ENCODE results near the gene PLCXD1. TPM values are rescaled to one million over a fixed set of nuclear protein-coding genes. Genes with fewer than 3 reads are reported as not detected.
"Not testable (repeated sequence)": the region's sequence is repeated elsewhere in the genome, so short reads cannot be mapped to it uniquely, and the experiment has no call there.

Gene PLCXD1
- total RNA-seq, 2 donors from 2014 or later = 52.2 to 72.0 TPM

- Mint-ChIP-seq H3K4me3 (no peak overlapping the region), H3K9me3 (peaks cover 0 to 2% of the 10 kb centered on the region in 2 donors), H3K27ac (no peak overlapping the region), H3K36me3 (ENCODE audit: insufficient read depth in 2 of 2) (peaks cover 5 to 10% of the 10 kb centered on the region in 2 donors), H3K27me3 (ENCODE audit: low read depth) (no peaks in the 10 kb centered on the region), H3K4me1 (ENCODE audit: low read depth) (no peaks in the 10 kb centered on the region)
- ATAC-seq (replicated peaks in 1 of 2) = no peak
- DNase-seq = no peak
Observed at GRCh38 chrX:341541-342101, 60.4 kb downstream of the PLCXD1 start.

GRCh38 chrX:344371-344901 is 63.3 kb downstream of the PLCXD1 start:
- Mint-ChIP-seq H3K4me1 (ENCODE audit: low read depth) (no peaks in the 10 kb centered on the region), H3K27ac (no peak overlapping the region), H3K9me3 (peaks cover 0 to 2% of the 10 kb centered on the region in 2 donors), H3K4me3 (no peak overlapping the region), H3K36me3 (ENCODE audit: insufficient read depth in 2 of 2) (peaks cover 4 to 5% of the 10 kb centered on the region in 2 donors), H3K27me3 (ENCODE audit: low read depth) (no peaks in the 10 kb centered on the region)
- ATAC-seq (replicated peaks in 1 of 2) (no peak), DNase-seq (no peak)

DNA sequence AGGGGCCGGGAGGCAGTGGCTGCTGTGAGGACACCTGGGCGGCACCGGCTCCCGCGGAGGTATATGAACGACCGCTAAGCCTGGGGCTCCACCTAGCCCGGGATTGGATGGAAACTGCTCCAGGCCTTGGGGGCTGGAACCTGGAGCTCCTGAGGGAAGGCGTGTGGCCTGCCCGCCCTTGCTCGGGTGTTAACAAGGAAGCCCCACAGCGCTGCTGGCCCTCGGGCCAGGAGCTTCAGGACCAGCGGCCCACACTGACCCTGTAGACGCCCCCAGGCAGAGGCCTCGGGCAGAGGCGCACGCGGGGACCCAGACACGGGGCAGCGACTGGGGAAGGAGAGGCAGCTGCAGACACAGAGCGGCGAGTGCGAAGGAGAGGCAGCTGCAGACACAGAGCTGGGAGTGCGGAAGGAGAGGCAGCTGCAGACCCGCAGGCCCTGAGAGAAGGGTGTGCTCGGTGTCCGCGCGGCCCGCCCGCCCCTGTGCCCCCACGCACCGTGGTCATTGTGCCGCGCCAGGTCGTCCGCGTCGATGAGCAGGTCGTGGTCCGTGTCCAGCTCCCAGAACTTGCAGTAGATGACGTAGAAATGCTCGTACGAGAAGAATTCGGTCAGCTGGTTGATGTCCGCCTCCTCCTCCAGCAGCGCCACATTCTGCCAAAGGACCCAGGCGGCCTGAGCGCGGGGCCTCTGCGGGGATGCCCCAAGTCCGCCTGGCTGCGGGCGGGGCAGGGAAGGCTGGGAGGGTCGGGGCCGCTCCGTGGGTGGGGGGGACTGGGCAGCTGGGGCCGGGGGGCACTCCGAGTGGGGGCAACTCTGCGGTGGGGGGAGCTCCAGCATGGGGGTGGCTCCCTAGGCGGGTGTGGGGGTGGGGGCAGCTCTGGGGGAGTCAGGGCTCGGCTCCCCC is 64.1 kb downstream of the PLCXD1 start:
- no peaks in the 10 kb centered on the region for H3K4me1 Mint-ChIP-seq (ENCODE audit: low read depth)
- H3K27me3 Mint-ChIP-seq (ENCODE audit: low read depth) = no peaks in the 10 kb centered on the region
- H3K27ac Mint-ChIP-seq = no peak overlapping the region
- ATAC-seq (replicated peaks in 1 of 2) = no peak
- H3K9me3 Mint-ChIP-seq = peaks cover 0 to 2% of the 10 kb centered on the region in 2 donors
- no peak overlapping the region for H3K4me3 Mint-ChIP-seq
- no peak for DNase-seq
- peaks cover 4 to 5% of the 10 kb centered on the region in 2 donors for H3K36me3 Mint-ChIP-seq (ENCODE audit: insufficient read depth in 2 of 2)

- no peak for DNase-seq
- Mint-ChIP-seq H3K27me3 (ENCODE audit: low read depth) (no peaks in the 10 kb centered on the region), H3K9me3 (peaks cover 0 to 2% of the 10 kb centered on the region in 2 donors), H3K4me1 (ENCODE audit: low read depth) (no peaks in the 10 kb centered on the region), H3K27ac (no peak overlapping the region), H3K36me3 (ENCODE audit: insufficient read depth in 2 of 2) (peaks cover 4% of the 10 kb centered on the region in 2 donors), H3K4me3 (no peak overlapping the region)
- no peak for ATAC-seq (replicated peaks in 1 of 2)
Observed at GRCh38 chrX:346034-346813, 65.0 kb downstream of the PLCXD1 start.

DNA sequence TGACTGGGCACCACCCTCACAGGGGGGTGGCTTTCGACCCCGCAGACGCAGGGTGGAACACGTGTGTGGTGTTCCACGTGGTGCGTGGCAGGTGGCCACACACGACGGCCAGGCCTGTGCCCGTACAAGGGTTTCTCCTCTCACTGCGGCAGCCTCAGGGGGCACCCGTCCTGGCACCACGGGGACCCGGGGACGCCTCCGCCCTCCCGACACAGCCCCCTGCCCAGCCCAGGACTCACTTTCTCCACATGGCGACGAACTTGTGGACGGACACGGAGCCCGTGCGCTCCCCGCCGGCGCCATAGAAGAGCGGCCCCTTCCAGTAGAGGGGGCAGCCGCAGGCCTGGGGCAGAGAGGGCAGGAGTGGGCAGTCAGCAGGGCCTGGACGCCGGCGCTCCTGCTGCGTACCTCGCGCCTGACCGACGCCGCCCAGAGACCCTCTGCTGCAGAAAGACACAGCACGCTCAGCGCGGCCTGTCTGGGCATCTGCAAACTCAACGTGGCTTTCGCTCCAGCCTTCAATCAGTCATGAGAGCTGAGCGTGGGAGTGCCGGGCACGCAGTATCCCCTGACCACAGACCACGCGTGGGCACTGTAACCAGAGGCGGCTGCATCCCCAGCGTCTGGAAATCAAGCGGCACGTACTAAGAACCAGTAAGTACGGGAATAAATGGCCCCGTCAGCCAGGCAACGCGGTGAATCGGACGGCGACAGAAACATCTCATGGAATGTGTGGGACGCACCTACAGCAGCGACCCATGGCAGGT is 66.4 kb downstream of the PLCXD1 start:
- Mint-ChIP-seq H3K4me3 (no peak overlapping the region), H3K4me1 (ENCODE audit: low read depth) (no peaks in the 10 kb centered on the region), H3K27ac (no peak overlapping the region), H3K9me3 (no peaks in the 10 kb centered on the region), H3K36me3 (ENCODE audit: insufficient read depth in 2 of 2) (no peaks in the 10 kb centered on the region), H3K27me3 (ENCODE audit: low read depth) (no peaks in the 10 kb centered on the region)
- no peak for ATAC-seq (replicated peaks in 1 of 2)
- DNase-seq = no peak

GRCh38 chrX:348461-349117 is 67.4 kb downstream of the PLCXD1 start:
- no peaks in the 10 kb centered on the region for H3K27me3 Mint-ChIP-seq (ENCODE audit: low read depth)
- no peaks in the 10 kb centered on the region for H3K4me1 Mint-ChIP-seq (ENCODE audit: low read depth)
- no peak for ATAC-seq (replicated peaks in 1 of 2)
- no peak for DNase-seq
- H3K36me3 Mint-ChIP-seq (ENCODE audit: insufficient read depth in 2 of 2) = no peaks in the 10 kb centered on the region
- H3K4me3 Mint-ChIP-seq = no peak overlapping the region
- H3K9me3 Mint-ChIP-seq = no peaks in the 10 kb centered on the region
- H3K27ac Mint-ChIP-seq = no peak overlapping the region

DNA sequence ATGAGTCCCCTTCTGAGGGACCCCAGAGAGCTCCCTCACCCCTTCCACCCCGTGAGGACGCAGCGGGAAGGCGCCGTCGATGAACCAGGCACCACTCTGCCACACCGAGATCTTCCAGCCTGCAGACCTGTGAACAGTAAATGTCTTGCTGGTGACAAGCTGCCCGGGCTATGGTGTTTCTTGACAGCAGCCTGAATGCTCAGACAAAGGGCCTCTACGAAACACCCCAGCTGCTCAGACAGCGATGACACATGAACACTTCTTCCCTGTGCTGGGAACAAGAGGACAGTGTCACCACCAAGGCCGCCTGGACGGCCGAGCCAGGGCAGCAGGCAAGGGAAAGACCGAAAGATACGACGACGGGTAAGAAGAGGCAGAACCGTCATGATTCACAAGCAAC is 68.0 kb downstream of the PLCXD1 start:
- no peaks in the 10 kb centered on the region for H3K27me3 Mint-ChIP-seq (ENCODE audit: low read depth)
- H3K27ac Mint-ChIP-seq = no peak overlapping the region
- no peak overlapping the region for H3K4me3 Mint-ChIP-seq
- H3K9me3 Mint-ChIP-seq = no peaks in the 10 kb centered on the region
- ATAC-seq (replicated peaks in 1 of 2) (no peak), DNase-seq (no peak)
- no peaks in the 10 kb centered on the region for H3K36me3 Mint-ChIP-seq (ENCODE audit: insufficient read depth in 2 of 2)
- no peaks in the 10 kb centered on the region for H3K4me1 Mint-ChIP-seq (ENCODE audit: low read depth)

DNA sequence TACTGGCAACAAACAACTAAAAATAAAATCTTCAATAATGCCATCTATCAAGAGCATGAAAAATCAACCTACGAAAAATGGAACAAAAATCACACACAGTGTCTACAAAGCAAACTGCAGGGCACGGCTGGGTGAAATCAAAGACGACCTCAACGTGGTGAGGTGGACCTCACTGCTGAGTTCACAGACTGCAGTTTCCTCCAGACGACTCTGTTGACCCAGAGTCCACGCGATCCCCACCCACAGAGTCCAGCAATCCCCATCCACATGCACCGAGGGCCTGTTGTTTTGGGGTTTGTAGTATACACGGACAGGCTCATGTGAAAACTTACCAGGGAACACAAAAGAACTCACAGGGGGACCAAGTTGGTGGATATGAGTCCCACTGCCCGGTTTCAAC is 68.5 kb downstream of the PLCXD1 start:
- Mint-ChIP-seq H3K36me3 (ENCODE audit: insufficient read depth in 2 of 2) (no peaks in the 10 kb centered on the region), H3K27ac (no peak overlapping the region), H3K4me3 (no peak overlapping the region), H3K9me3 (no peaks in the 10 kb centered on the region), H3K27me3 (ENCODE audit: low read depth) (no peaks in the 10 kb centered on the region), H3K4me1 (ENCODE audit: low read depth) (no peaks in the 10 kb centered on the region)
- DNase-seq = no peak
- ATAC-seq (replicated peaks in 1 of 2) = no peak

DNA sequence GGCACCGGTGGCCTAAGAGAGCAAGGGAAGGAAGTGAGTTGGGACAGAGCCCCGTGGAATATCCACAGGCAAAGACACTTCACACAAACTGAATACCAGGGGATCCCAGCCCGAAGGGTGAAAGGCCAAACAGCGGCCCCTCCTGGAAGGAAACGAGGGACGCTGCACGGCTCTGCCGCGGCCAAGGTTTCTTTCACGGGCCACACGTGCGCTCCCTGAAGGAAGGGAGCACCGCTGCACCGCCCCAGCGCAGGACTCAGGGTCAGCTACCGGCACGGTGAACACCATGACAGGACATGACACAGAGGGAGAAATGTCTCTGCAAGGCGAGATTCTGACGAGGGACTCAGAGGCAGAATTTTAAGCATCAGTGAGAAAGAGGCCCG is 69.0 kb downstream of the PLCXD1 start:
- no peak for ATAC-seq (replicated peaks in 1 of 2)
- no peaks in the 10 kb centered on the region for H3K9me3 Mint-ChIP-seq
- no peak overlapping the region for H3K4me3 Mint-ChIP-seq
- H3K36me3 Mint-ChIP-seq (ENCODE audit: insufficient read depth in 2 of 2) = peaks cover 0 to under 1% of the 10 kb centered on the region in 2 donors
- no peaks in the 10 kb centered on the region for H3K4me1 Mint-ChIP-seq (ENCODE audit: low read depth)
- no peak overlapping the region for H3K27ac Mint-ChIP-seq
- no peak for DNase-seq
- H3K27me3 Mint-ChIP-seq (ENCODE audit: low read depth) = no peaks in the 10 kb centered on the region

GRCh38 chrX:350534-351323 is 69.5 kb downstream of the PLCXD1 start:
- H3K27me3 Mint-ChIP-seq (ENCODE audit: low read depth) = no peaks in the 10 kb centered on the region
- no peak overlapping the region for H3K27ac Mint-ChIP-seq
- no peaks in the 10 kb centered on the region for H3K4me1 Mint-ChIP-seq (ENCODE audit: low read depth)
- H3K9me3 Mint-ChIP-seq = no peaks in the 10 kb centered on the region
- H3K4me3 Mint-ChIP-seq = no peak overlapping the region
- H3K36me3 Mint-ChIP-seq (ENCODE audit: insufficient read depth in 2 of 2) = peaks cover 2 to 3% of the 10 kb centered on the region in 2 donors
- DNase-seq = no peak
- no peak for ATAC-seq (replicated peaks in 1 of 2)

DNA sequence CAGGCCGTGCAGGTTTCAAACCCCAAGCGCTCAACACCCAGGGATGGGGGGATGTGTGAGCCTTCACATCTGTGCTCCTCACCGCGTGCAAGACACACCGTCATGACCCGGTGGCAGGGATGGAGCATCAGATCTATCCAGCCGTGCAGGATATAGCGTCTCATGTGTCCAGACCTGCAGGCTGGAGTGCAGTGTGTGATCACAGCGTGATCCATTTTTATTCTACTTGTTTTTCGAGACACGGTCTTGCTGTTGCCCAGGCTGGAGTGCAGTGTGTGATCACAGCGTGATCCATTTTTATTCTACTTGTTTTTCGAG is 70.1 kb downstream of the PLCXD1 start:
- ATAC-seq (replicated peaks in 1 of 2); DNase-seq; H3K27ac Mint-ChIP-seq; H3K4me1 Mint-ChIP-seq (ENCODE audit: low read depth); H3K36me3 Mint-ChIP-seq (ENCODE audit: insufficient read depth in 2 of 2); H3K9me3 Mint-ChIP-seq; H3K4me3 Mint-ChIP-seq; H3K27me3 Mint-ChIP-seq (ENCODE audit: low read depth): not testable (repeated sequence)

DNA sequence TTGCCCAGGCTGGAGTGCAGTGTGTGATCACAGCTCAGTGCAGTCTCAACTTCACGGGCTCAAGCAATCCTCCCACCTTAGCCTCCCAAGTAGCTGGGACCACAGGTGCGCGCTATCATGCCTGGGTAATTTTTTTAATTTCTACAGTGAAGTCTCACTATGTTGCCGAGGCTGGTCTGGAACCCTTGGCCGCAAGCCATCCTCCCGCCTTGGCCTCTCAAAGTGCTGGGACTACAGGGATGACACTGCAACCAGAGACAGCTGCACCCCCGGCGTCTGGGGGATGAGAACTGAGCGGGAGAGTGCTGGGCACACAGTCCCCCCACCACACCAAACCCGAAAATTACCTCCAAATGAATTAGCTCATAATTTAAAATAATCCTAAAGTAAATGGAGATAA is 70.6 kb downstream of the PLCXD1 start:
- H3K9me3 Mint-ChIP-seq = no peaks in the 10 kb centered on the region
- peaks cover 2 to 3% of the 10 kb centered on the region in 2 donors for H3K36me3 Mint-ChIP-seq (ENCODE audit: insufficient read depth in 2 of 2)
- no peaks in the 10 kb centered on the region for H3K27me3 Mint-ChIP-seq (ENCODE audit: low read depth)
- no peak overlapping the region for H3K27ac Mint-ChIP-seq
- ATAC-seq (replicated peaks in 1 of 2) (no peak), DNase-seq (no peak)
- H3K4me1 Mint-ChIP-seq (ENCODE audit: low read depth) = peaks cover 6% of the 10 kb centered on the region
- no peak overlapping the region for H3K4me3 Mint-ChIP-seq

All from activated T-cell treated with anti-CD3 and anti-CD28 coated beads, Interleukin-2, amount 50 U/mL, for 72 hours (primary cell).